ENCODE measurements around the gene PNMA8A. TPM values are rescaled to one million over a fixed set of nuclear protein-coding genes. Genes with fewer than 3 reads are reported as not detected.
"Not testable (repeated sequence)": the region's sequence is repeated elsewhere in the genome, so short reads cannot be mapped to it uniquely, and the experiment has no call there.

The PNMA8A gene, protein sequence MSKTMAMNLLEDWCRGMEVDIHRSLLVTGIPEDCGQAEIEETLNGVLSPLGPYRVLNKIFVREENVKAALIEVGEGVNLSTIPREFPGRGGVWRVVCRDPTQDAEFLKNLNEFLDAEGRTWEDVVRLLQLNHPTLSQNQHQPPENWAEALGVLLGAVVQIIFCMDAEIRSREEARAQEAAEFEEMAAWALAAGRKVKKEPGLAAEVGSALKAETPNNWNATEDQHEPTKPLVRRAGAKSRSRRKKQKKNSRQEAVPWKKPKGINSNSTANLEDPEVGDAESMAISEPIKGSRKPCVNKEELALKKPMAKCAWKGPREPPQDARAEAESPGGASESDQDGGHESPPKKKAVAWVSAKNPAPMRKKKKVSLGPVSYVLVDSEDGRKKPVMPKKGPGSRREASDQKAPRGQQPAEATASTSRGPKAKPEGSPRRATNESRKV
- 10 to 100 TPM; 45.6 to 75.2 (median 50.6) TPM for polyA plus RNA-seq (ENCODE audit: insufficient read length in 4 of 4)

- peak; percentile 77 to 89 (median 86) for DNase-seq (ENCODE audit: low read depth in 4 of 4, low spot score in 2 of 4)
Measured at GRCh38 chr19:46471116-46471733, at the start of gene PNMA8A. TSS of gene PNMA8A (minus strand) at chr19:46471563. CDS start at chr19:46471035, 528 bp downstream.

DNA sequence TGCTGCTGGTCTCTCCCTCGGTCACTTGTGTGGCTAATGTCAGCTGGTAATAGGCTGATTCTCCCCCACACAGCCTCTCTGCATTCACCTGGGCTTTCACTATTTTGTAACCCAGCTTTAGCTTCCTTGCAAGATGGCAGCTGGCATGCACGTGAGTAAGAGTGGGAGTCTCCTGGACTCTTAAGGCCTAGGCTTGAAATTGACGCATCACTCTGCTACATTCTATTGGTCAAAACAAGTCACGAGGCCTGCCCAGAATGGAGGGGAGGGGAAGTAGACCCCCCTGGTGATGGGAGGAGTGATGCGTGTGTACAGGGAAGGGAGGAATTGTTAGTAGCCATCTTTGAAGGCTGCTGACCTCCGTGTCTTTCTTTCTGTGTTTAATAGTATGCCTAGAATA, 49.3 kb upstream of the PNMA8A start:
- no peak for DNase-seq (ENCODE audit: low read depth in 4 of 4, low spot score in 2 of 4)

GRCh38 chr19:46517471-46517870, 46.1 kb upstream of the PNMA8A start:
- DNase-seq (ENCODE audit: low read depth in 4 of 4, low spot score in 2 of 4) = no peak

- DNase-seq (ENCODE audit: low read depth in 4 of 4, low spot score in 2 of 4) = no peak
Measured at GRCh38 chr19:46515879-46516350, 44.6 kb upstream of the PNMA8A start.

GRCh38 chr19:46515290-46515609, 43.9 kb upstream of the PNMA8A start:
- no peak for DNase-seq (ENCODE audit: low read depth in 4 of 4, low spot score in 2 of 4)

DNA sequence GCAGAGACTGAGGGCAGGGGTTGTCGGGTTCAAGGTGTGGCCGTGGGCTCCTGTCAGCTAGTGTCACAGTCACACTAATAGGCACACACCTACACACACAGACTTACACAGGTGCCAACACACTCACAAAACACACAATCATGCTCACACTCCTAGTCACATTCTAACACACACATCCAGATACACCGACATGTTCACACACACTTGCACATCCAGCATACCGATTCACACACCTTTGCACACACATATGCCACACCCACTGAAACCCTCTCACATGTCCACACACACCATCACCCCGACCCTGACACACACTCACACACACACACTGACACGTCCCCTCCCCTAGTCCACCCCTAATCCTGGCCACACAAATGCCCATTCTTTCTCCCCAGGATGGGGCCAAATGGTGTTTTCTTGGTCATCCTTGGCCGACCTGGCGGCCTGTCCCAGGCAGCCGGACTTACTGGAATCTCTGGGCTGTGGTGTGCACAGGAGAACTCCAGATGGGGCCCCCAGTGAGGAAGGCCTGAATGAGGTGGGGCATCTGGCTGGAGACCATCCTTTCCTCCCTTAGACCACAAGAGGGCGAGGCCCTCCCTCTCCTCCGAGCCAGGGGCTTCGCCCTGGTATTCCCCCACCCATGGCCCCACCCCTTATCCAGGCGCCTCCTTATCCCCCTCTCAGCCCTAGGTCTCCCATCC, 43.4 kb upstream of the PNMA8A start:
- DNase-seq (ENCODE audit: low read depth in 4 of 4, low spot score in 2 of 4) = no peak

DNA sequence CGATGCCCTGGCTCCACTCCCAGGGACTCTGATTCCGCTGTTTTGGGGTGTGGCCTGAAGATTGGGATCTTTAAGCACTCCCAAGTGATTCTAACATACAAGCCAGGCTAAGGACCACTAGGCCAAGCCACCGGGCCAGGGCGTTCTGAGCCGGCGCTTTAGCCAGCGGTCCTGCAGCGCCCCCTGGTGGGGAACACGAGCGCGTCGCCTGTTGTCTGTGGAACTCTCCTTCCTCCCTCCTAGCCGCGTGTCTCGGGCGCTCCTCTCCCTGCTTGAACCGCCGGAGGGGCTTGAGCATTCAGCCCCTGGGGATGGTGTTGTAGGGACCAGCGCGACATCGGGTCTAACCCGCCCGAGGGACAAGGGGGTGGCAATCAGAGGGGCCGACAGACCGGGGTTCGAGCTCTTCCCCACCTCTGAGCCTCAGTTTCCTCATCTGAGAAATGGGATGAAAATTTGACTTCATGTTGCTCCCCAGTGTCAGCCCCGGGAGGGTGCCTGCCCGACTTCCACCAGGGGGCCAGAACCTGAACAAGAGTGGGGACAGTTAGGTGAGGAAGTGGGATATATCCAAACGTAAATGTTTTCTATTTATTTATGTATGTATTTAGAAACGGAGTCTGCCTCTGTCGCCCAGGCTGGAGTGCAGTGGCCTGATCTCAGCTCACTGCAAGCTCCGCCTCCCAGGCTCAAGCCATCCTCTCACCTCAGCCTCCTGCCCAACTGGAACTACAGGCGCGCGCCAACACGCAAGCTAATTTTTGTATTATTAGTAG, 42.3 kb upstream of the PNMA8A start:
- DNase-seq (ENCODE audit: low read depth in 4 of 4, low spot score in 2 of 4) = no peak

DNA sequence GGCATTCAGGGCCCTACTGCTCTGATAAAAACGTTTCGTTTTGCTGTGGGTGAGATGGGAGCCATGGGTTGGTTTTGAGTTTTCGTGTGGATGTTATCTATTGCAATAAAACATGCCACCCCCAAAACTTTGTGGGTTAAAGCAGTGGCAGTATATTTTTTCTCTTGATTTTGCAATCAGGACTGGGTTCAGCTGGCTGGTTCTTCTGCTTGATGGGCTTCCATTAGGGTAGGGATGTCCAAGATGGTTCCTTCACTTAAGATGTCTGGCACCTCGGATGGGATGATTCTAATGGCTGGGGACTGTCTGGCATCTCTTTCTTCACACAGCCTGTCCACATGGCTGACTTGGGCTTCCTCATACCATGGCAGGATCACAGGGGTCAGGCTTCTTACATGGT, 39.9 kb upstream of the PNMA8A start:
- DNase-seq (ENCODE audit: low read depth in 4 of 4, low spot score in 2 of 4) = no peak

DNA sequence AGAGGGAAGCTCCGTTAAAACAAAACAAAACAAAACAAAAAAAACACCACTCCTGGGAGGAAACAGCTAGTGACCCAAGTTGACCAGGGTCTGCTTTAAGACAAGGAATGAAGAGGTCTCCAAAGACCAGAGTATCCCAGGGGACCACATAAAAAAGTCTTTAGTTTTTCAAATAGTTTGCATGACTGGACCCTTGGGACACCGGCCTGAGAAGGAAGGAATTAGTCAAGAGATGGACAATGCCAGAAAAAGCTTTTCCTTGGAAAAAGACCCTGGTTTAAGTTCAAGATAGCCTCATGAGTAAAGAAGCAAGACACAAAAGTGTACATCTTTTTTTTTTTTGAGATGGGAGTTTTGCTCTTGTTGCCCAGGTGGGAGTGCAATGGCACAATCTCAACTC, 36.8 kb upstream of the PNMA8A start:
- DNase-seq (ENCODE audit: low read depth in 4 of 4, low spot score in 2 of 4) = no peak

DNA sequence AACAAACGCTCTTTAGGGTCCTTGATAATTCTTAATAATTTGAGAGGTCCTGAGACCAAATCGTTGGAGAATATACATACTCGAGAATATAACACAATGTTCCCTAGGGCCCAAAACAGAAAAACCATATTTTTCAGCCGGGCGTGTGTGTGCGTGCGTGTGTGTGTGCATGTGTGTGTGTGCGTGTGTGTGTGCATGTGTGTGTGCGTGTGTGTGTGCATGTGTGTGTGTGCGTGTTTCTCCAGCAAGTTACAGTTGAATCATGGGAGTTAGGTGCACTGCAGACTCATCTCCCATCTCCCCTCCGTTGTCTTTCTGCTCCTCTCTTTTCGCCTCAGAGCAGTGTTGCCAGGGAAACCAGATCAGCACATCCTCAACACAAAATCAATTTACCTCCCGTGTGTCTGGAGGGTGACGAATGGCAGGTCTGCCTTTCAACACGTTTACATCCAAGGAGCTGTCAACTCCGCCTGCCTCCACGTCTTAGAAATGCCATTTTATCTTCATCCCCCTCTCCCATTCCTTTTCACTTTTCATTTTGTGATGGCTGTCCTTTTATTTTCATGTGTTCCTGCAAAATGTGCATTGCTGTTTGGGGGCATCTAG, 32.6 kb upstream of the PNMA8A start:
- DNase-seq (ENCODE audit: low read depth in 4 of 4, low spot score in 2 of 4) = no peak

DNA sequence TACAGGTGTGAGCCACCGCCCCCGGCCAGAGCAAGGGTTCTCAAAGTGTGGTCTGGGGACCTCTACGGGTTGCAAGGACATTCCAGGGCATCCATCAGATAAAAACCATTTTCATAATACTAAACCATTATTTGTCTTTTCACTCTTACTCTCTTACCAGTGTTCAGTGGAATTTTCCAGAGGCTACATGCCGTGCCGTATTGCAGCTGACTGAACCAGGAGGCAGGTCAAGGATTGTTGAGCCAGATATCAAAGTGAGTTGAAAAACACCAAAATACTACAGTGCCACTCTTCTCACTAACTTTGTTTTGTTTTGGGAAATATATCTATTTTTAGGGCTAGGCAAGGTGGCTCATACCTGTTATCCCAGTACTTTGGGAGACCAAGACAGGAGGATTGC, 31.5 kb upstream of the PNMA8A start:
- no peak for DNase-seq (ENCODE audit: low read depth in 4 of 4, low spot score in 2 of 4)

- no peak for DNase-seq (ENCODE audit: low read depth in 4 of 4, low spot score in 2 of 4)
Measured at GRCh38 chr19:46499692-46500091, 28.3 kb upstream of the PNMA8A start.

- DNase-seq (ENCODE audit: low read depth in 4 of 4, low spot score in 2 of 4) = no peak
Measured at GRCh38 chr19:46497773-46498172, 26.4 kb upstream of the PNMA8A start.

GRCh38 chr19:46496886-46497285, 25.5 kb upstream of the PNMA8A start:
- not testable (repeated sequence) for DNase-seq (ENCODE audit: low read depth in 4 of 4, low spot score in 2 of 4)

GRCh38 chr19:46496304-46496703, 24.9 kb upstream of the PNMA8A start:
- no peak for DNase-seq (ENCODE audit: low read depth in 4 of 4, low spot score in 2 of 4)

DNA sequence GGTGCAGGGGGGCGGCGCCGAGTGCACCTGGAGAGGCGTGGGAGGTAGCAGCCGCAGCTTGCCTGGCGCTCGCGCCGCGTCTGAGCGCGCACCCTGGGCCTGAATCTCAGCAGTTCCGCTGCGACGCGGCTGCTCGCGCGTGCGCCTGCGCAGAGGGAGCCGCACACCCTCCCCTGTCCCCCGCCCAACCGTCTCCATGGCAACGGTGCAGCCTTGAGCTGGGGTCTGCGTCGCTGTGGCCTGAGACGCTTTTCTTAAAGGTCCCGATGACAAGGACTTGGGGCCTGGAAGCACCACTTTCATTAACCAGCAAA, 24.4 kb upstream of the PNMA8A start, which contains the start of gene PNMA8B:
Gene PNMA8B (minus strand): TSS at position 82 of the 314 bp plus-strand sequence. CDS start 402 bp downstream, outside the sequence.
- DNase-seq (ENCODE audit: low read depth in 4 of 4, low spot score in 2 of 4) = peak in 3 of 4 donors; percentile 82 to 93 (median 84)

DNA sequence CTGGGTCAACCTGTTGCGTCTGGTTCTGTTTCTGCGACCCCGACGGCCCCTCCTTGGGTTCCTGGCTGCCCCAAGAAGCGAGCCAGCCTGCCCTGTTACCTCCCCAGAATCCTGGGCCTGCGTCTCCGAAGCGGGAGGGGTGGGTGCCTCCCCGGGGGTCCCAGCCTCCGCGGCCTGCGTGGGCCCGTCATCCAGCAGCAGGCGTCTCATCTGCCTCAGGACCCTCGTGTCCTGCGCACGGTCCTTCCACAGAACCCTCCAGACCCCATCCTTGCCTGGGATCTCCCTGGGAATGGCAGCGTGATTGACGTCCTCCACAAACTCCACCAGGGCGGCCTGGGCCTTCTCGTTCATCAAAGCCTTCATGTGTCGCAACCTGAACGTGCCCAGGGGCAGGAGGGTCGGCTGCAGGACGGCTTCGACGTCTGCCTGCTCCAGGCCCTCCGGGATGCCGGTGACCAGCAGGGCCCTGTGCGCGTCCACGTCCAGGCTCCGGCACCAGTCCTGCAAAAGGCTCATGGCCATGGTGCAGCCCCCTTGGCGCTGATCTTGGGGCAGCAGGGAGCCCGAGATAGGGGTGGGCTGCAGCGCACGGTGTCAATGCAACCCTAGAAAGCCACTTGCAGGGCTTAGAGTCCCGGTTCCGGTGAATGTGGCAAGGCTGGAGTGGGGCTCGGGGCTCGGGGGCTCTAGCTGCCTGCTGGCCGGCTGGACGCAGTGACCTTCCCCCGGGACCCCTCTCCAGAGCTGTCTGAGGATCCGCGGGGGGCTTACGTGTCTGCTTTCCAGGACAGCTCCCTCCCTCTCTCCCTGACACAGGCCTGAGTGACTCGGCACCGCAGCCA, 23.8 kb upstream of the PNMA8A start:
- no peak for DNase-seq (ENCODE audit: low read depth in 4 of 4, low spot score in 2 of 4)

DNA sequence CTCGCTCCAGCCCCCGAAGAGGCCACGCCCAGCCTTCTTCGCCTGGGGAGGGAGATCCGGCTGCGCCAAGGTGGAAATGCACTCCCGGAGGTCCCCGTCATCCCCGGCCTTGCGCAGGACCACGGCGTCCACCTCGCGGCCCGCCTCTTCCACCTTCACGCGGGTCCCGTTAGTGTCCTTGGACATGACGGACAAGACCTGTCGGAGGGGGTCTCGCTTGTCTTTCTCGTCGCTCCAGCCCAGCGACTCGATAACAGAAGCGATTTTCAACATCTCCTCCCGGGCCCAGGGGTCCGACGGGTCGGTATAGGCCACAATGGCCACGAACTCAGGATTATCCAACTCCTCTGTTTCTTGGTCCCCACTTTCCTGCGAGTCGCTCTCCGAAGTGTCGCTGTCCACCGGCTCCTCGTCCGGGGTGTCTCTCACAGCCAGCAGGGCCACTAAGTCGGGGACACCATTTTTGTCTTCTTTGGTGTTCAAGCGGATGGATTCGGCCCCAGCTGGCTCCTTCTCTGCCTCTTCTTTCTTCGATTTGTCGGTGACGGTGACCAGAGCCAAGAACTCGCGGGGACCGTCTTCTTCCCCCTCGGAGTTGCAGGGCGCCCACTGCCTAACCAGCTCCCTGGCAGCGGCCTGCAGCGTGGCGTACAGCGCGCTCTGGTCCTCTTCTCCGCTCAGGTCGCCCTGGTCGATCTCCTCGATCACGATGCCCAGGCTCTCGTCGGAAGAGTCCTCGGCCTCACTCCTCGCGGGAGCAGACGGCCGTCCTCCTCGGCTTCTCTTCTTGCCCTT, 23.0 kb upstream of the PNMA8A start:
- DNase-seq (ENCODE audit: low read depth in 4 of 4, low spot score in 2 of 4) = no peak
